ENCODE measurements around the gene CD6.

- no peak for TF ChIP-seq CTCF (IDR thresholded peaks at IDR 0.05)
- TF ChIP-seq EZH2 (IDR thresholded peaks at IDR 0.05) = no peak
- no peak for TF ChIP-seq EZH2phosphoT487 (IDR thresholded peaks at IDR 0.05)
These were observed 83.6 kb downstream of the CD6 start for GRCh38 chr11:61054927-61055562.
